ENCODE results near the gene CREB5.

CREB5 gene

DNA sequence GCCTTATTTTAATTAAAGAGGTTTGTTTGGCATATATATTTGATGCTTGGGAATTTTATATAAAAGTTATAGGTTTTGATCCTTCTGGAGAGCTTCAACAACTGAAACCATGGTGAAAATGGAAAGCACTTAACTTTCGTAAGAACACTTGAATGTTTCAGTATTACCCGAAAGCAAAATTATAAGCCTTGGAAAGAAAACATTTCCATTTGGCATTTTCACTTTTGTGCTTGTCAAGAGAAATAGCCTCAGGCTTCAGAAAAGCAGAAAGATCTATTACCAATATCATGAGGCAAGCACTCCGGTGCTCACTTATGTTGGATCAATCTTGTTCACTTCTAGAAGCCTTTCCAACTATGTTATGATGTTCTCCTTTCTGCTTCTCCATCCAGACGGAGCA, 289.9 kb downstream of the CREB5 start:
- Histone ChIP-seq H2AK5ac (ENCODE audit: low read length, severe bottlenecking) (no peak overlapping the region), H3K9me3 (ENCODE audit: control insufficient read depth, low read length) (no peaks in the 10 kb centered on the region), H4K91ac (ENCODE audit: low read length) (no peak overlapping the region), H3K4me2 (ENCODE audit: low read length, poor library complexity, severe bottlenecking) (no peak overlapping the region), H3K14ac (ENCODE audit: low read length in 2 of 2) (no peak overlapping the region), H2BK12ac (ENCODE audit: low read length in 2 of 2) (no peak overlapping the region), H3K4me3 (ENCODE audit: insufficient read depth in 1 of 2, low read depth in 1 of 2, low read length in 2 of 2) (peak overlapping the region in 1 of 2 experiments; percentile 53), H3K23ac (ENCODE audit: low read length in 2 of 2) (no peak overlapping the region), H3K27ac (ENCODE audit: low read length, poor library complexity, severe bottlenecking) (no peak overlapping the region), H3K27me3 (ENCODE audit: control insufficient read depth in 1 of 2, insufficient read depth in 1 of 2, low read length in 2 of 2) (no peaks in the 10 kb centered on the region), H3K79me1 (replicated peaks; ENCODE audit: low read length, poor library complexity, severe bottlenecking) (peaks cover 19% of the 10 kb centered on the region), H3K18ac (ENCODE audit: low read depth in 1 of 2, low read length in 2 of 2) (no peak overlapping the region), H3K4ac (ENCODE audit: low read depth in 1 of 2, low read length in 2 of 2) (no peak overlapping the region), H2BK120ac (ENCODE audit: low read depth, low read length) (no peak overlapping the region), H3K9ac (ENCODE audit: low read length) (peak overlapping the region; percentile 56), H4K8ac (ENCODE audit: low read length) (no peak overlapping the region), H2BK15ac (ENCODE audit: low read depth, poor library complexity, severe bottlenecking) (no peak overlapping the region), H2AFZ (ENCODE audit: low read depth, low read length) (no peak overlapping the region), H3K36me3 (ENCODE audit: control insufficient read depth in 1 of 2, insufficient read depth in 2 of 2, low read depth in 1 of 2, low read length in 2 of 2) (peaks cover 5% of the 10 kb centered on the region in 2 experiments), H3K4me1 (ENCODE audit: control insufficient read depth, insufficient read depth, low read depth, low read length) (peaks cover 3% of the 10 kb centered on the region), H2BK5ac (ENCODE audit: low read depth, low read length, poor library complexity, severe bottlenecking) (no peak overlapping the region)
- WGBS = 94% methylated on average over 4 of the region's 4 CpGs
- no peak for DNase-seq

DNA sequence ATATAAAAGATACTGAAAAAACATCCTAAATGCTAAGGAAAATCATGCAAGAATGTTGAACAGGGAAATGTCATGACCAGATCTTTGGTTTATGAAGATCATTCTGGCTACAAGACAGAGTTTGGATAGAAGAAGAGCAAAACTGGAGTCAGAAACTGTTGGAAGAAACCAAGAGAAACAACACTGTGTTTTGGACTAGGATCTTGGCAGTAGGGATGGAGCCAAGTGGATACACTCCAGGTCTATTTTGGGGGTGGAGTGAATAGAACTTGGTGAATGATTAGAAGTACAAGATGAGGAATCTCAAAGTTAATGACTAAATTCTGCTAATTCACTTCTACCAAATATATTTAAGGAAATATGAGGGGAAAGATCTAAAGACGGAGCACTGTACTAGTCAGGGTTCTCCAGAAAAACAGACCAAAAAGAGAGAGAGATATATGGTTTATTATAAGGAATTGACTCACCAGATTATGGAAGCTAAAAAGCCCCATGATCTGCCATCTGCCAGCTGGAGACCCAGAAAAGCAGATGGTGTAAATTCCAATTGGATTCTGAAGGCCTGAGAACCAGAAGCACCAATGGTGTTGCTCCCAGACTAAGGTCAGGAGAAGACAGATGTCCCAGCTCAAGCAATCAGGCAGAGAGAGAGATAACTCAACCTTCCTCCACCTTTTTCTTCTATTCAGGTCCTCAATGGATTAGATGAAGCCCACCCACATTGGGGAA, 290.9 kb downstream of the CREB5 start:
- H3K4me3 ChIP-seq (ENCODE audit: insufficient read depth in 1 of 2, low read depth in 1 of 2, low read length in 2 of 2) = no peak overlapping the region

DNA sequence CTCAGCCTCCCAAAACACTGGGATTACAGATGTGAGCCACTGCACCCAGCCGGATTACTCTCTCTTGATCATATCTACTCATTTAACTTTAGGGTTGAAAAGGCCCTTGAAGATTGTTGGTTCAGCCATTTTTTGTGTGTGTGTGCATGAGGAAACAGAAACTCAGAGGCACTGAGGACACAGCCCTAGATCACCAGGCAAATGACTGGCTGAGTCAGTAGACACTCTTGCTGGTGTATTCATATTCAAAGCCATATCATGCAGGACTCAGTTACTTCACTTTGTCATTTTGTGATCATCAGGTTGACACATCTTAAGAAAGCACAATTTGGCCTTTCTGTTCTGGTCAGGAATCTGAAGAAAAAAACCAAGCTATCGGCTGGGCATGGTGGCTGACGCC, 292.4 kb downstream of the CREB5 start:
- peaks cover 18% of the 10 kb centered on the region for H3K79me1 ChIP-seq (replicated peaks; ENCODE audit: low read length, poor library complexity, severe bottlenecking)
- no peak overlapping the region for H4K91ac ChIP-seq (ENCODE audit: low read length)
- H3K9me3 ChIP-seq (ENCODE audit: control insufficient read depth, low read length) = no peaks in the 10 kb centered on the region
- no peak overlapping the region for H4K8ac ChIP-seq (ENCODE audit: low read length)
- H2BK5ac ChIP-seq (ENCODE audit: low read depth, low read length, poor library complexity, severe bottlenecking) = no peak overlapping the region
- no peak overlapping the region for H2BK12ac ChIP-seq (ENCODE audit: low read length in 2 of 2)
- no peak overlapping the region for H3K9ac ChIP-seq (ENCODE audit: low read length)
- peak overlapping the region in 1 of 2 experiments; percentile 38 for H3K18ac ChIP-seq (ENCODE audit: low read depth in 1 of 2, low read length in 2 of 2)
- peaks cover 5% of the 10 kb centered on the region in 2 experiments for H3K36me3 ChIP-seq (ENCODE audit: control insufficient read depth in 1 of 2, insufficient read depth in 2 of 2, low read depth in 1 of 2, low read length in 2 of 2)
- H2AK5ac ChIP-seq (ENCODE audit: low read length, severe bottlenecking) = no peak overlapping the region
- no peak overlapping the region for H2BK15ac ChIP-seq (ENCODE audit: low read depth, poor library complexity, severe bottlenecking)
- no peak overlapping the region for H3K4ac ChIP-seq (ENCODE audit: low read depth in 1 of 2, low read length in 2 of 2)
- peaks cover 7% of the 10 kb centered on the region for H3K4me1 ChIP-seq (ENCODE audit: control insufficient read depth, insufficient read depth, low read depth, low read length)
- H3K4me3 ChIP-seq (ENCODE audit: insufficient read depth in 1 of 2, low read depth in 1 of 2, low read length in 2 of 2) = no peak overlapping the region
- no peak overlapping the region for H2AFZ ChIP-seq (ENCODE audit: low read depth, low read length)
- H3K27ac ChIP-seq (ENCODE audit: low read length, poor library complexity, severe bottlenecking) = no peak overlapping the region
- no peak for DNase-seq
- H3K23ac ChIP-seq (ENCODE audit: low read length in 2 of 2) = no peak overlapping the region
- no peak overlapping the region for H3K4me2 ChIP-seq (ENCODE audit: low read length, poor library complexity, severe bottlenecking)
- H2BK120ac ChIP-seq (ENCODE audit: low read depth, low read length) = no peak overlapping the region
- H3K14ac ChIP-seq (ENCODE audit: low read length in 2 of 2) = no peak overlapping the region
- 100% methylated on average over 2 of the region's 3 CpGs for WGBS
- H3K27me3 ChIP-seq (ENCODE audit: control insufficient read depth in 1 of 2, insufficient read depth in 1 of 2, low read length in 2 of 2) = no peaks in the 10 kb centered on the region

More for the DNA sequence above, 290.9 kb downstream of the CREB5 start:
- Histone ChIP-seq H3K23ac (ENCODE audit: low read length in 2 of 2) (no peak overlapping the region), H3K4me1 (ENCODE audit: control insufficient read depth, insufficient read depth, low read depth, low read length) (peaks cover 6% of the 10 kb centered on the region), H3K4me2 (ENCODE audit: low read length, poor library complexity, severe bottlenecking) (no peak overlapping the region), H3K4ac (ENCODE audit: low read depth in 1 of 2, low read length in 2 of 2) (no peak overlapping the region), H3K9me3 (ENCODE audit: control insufficient read depth, low read length) (no peaks in the 10 kb centered on the region), H3K27ac (ENCODE audit: low read length, poor library complexity, severe bottlenecking) (no peak overlapping the region), H3K79me1 (replicated peaks; ENCODE audit: low read length, poor library complexity, severe bottlenecking) (peaks cover 18% of the 10 kb centered on the region), H3K9ac (ENCODE audit: low read length) (no peak overlapping the region), H3K27me3 (ENCODE audit: control insufficient read depth in 1 of 2, insufficient read depth in 1 of 2, low read length in 2 of 2) (no peaks in the 10 kb centered on the region), H2BK15ac (ENCODE audit: low read depth, poor library complexity, severe bottlenecking) (no peak overlapping the region), H3K36me3 (ENCODE audit: control insufficient read depth in 1 of 2, insufficient read depth in 2 of 2, low read depth in 1 of 2, low read length in 2 of 2) (peaks cover 5% of the 10 kb centered on the region in 2 experiments), H3K18ac (ENCODE audit: low read depth in 1 of 2, low read length in 2 of 2) (no peak overlapping the region), H4K91ac (ENCODE audit: low read length) (no peak overlapping the region), H2BK12ac (ENCODE audit: low read length in 2 of 2) (no peak overlapping the region), H2BK120ac (ENCODE audit: low read depth, low read length) (no peak overlapping the region), H2AK5ac (ENCODE audit: low read length, severe bottlenecking) (no peak overlapping the region), H3K14ac (ENCODE audit: low read length in 2 of 2) (no peak overlapping the region), H2AFZ (ENCODE audit: low read depth, low read length) (no peak overlapping the region), H4K8ac (ENCODE audit: low read length) (no peak overlapping the region), H2BK5ac (ENCODE audit: low read depth, low read length, poor library complexity, severe bottlenecking) (no peak overlapping the region)
- WGBS = 100% methylated on average over 1 of the region's 1 CpG
- no peak for DNase-seq

DNA sequence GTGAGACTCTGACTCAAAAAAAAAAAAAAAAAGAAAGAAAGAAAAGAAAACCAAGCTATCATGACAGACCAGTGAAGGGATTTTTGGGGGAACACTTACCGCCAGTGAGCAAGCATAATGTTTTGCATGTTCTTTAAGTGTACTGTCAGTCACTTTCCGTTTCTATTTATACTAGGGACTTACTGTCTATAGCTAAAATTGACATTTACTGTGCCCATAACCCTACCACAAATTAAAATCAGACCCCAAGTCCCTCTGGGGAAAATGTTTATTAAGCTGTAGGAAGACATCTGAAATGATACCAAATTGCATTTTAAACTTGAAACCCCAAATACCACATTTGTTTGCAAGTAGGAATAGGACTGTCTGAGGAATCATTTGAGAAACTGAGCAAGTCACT, 293.0 kb downstream of the CREB5 start:
- WGBS = 100% methylated on average over 1 of the region's 2 CpGs
- Histone ChIP-seq H3K79me1 (replicated peaks; ENCODE audit: low read length, poor library complexity, severe bottlenecking) (peaks cover 14% of the 10 kb centered on the region), H3K27ac (ENCODE audit: low read length, poor library complexity, severe bottlenecking) (no peak overlapping the region), H2AFZ (ENCODE audit: low read depth, low read length) (no peak overlapping the region), H3K23ac (ENCODE audit: low read length in 2 of 2) (no peak overlapping the region), H4K8ac (ENCODE audit: low read length) (no peak overlapping the region), H3K9me3 (ENCODE audit: control insufficient read depth, low read length) (no peaks in the 10 kb centered on the region), H2AK5ac (ENCODE audit: low read length, severe bottlenecking) (no peak overlapping the region), H3K9ac (ENCODE audit: low read length) (no peak overlapping the region), H2BK15ac (ENCODE audit: low read depth, poor library complexity, severe bottlenecking) (no peak overlapping the region), H3K4ac (ENCODE audit: low read depth in 1 of 2, low read length in 2 of 2) (no peak overlapping the region), H2BK120ac (ENCODE audit: low read depth, low read length) (no peak overlapping the region), H2BK5ac (ENCODE audit: low read depth, low read length, poor library complexity, severe bottlenecking) (no peak overlapping the region), H3K14ac (ENCODE audit: low read length in 2 of 2) (no peak overlapping the region), H3K36me3 (ENCODE audit: control insufficient read depth in 1 of 2, insufficient read depth in 2 of 2, low read depth in 1 of 2, low read length in 2 of 2) (peaks cover 5% of the 10 kb centered on the region in 2 experiments), H3K4me1 (ENCODE audit: control insufficient read depth, insufficient read depth, low read depth, low read length) (peaks cover 5% of the 10 kb centered on the region), H3K4me3 (ENCODE audit: insufficient read depth in 1 of 2, low read depth in 1 of 2, low read length in 2 of 2) (no peak overlapping the region), H2BK12ac (ENCODE audit: low read length in 2 of 2) (no peak overlapping the region), H3K27me3 (ENCODE audit: control insufficient read depth in 1 of 2, insufficient read depth in 1 of 2, low read length in 2 of 2) (no peaks in the 10 kb centered on the region), H3K18ac (ENCODE audit: low read depth in 1 of 2, low read length in 2 of 2) (no peak overlapping the region), H4K91ac (ENCODE audit: low read length) (no peak overlapping the region), H3K4me2 (ENCODE audit: low read length, poor library complexity, severe bottlenecking) (no peak overlapping the region)
- peak; percentile 25 for DNase-seq

Data from mesenchymal stem cell (in vitro differentiated cells and primary cell).